NCI-H524 (cell line): ENCODE measurements around the gene CLC.
A peak's percentile ranks its signal among the peaks of the same experiment; 100 is the strongest.
"Not testable (repeated sequence)": the region's sequence is repeated elsewhere in the genome, so short reads cannot be mapped to it uniquely, and the experiment has no call there.

Source experiments
- DNase-seq, 2 experiments: peaks; one replicate each; lab custom pipeline; 2025; lab: John Stamatoyannopoulos, UW

Gene CLC

DNA sequence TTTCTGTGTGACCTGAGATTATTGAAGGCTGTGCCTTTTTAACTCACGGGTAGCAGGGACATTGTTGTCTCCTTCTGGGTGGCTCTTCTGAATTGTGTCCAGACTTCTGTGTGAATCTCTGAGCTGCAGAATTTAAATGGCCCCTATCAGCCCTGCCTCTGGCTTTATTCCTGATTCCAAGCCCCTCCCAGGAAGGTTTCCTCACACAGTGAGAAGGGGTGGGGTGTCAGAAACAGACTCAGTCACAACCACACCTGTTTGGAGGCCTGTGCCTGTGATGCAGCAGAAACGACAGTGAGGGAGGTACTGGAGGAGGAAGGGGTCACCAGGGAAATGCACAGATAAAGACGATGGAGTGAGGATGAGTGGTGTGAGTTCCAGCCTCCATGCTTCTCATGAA is at the start of gene CLC:
Gene CLC (minus strand): TSS at position 139 of the 400 bp plus-strand sequence. CDS start 77 bp downstream, at position 62.
- DNase-seq: no peak

DNA sequence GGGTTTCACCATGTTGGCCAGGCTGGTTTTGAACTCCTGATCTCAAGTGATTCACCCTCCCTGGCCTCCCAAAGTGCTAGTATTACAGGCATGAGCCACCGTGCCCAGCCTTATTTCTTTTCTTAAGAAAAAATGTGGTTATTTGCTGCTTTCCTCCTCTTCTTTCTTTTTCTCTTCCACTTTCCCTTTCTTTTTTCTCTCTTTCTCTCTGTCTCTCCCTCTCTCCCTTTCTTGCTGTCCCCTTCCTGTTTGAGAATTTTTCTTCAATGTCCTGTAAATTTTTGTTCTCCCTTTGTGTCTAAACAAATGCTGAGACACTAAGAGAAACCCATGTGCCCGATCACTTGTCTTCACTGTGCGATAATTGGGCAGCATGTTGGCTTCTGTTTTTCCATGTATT is 43.1 kb upstream of the CLC start:
- DNase-seq: no peak

DNA sequence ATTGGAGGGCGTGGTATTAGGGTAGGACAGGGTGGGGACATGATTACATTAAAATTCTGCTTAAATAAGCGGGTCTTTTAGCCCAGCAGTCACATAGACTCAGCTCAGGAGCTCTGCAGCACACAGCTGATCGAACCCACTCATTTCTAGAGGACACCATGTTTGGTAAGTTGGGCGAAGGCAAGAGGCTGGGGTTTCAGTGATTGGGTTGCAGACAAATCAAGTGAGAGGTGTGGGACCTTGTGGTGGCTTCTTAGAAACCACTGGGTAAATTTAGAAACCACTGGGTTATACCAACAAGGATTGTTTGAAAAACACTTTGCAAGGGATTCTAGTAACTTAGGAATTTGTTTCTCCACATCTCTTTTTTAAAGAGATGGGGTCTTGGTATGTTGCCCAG is 40.9 kb upstream of the CLC start, which contains the start of gene LEUTX:
Gene LEUTX (plus strand): TSS at position 92 of the 400 bp plus-strand sequence. CDS start 67 bp downstream, at position 159.
- DNase-seq: no peak

DNA sequence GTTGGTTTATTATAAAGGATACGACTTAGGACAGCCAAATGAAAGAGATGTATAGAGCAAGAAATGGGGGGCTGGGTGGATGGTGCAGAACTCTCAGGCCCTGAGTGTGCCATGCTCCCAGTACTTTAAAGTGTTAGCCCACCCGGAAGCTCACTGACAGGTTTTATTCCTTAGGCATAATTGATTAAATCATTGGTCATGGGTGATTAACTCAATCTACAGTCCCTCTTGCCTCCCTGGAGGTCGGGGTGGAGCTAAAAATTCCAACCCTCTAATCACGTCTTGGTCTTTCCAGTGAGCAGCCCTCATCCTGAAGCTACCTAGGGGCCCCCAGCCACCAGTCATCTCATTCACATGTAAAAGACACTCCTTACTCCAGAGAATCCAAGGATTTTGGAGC is 31.0 kb upstream of the CLC start:
- DNase-seq: no peak

DNA sequence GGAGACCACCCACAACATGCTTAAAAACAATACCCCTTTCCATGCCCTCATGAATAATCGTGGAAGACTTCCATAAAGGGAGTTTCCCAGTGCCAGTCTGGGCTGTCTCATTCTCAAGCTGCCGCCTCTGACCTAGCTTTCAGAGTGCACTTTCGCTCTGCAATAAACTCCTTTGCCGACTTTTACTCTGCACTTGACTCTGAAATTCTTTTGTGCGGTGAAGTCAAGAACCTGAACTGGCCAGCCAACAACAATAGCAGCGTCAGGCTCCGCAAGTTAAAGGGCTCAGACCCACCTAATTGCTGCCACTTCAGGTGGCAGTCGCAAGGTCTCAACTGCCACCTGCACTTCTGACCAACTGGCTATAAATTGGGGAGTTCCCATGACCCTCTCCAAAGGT is 30.5 kb upstream of the CLC start:
- DNase-seq: no peak

DNA sequence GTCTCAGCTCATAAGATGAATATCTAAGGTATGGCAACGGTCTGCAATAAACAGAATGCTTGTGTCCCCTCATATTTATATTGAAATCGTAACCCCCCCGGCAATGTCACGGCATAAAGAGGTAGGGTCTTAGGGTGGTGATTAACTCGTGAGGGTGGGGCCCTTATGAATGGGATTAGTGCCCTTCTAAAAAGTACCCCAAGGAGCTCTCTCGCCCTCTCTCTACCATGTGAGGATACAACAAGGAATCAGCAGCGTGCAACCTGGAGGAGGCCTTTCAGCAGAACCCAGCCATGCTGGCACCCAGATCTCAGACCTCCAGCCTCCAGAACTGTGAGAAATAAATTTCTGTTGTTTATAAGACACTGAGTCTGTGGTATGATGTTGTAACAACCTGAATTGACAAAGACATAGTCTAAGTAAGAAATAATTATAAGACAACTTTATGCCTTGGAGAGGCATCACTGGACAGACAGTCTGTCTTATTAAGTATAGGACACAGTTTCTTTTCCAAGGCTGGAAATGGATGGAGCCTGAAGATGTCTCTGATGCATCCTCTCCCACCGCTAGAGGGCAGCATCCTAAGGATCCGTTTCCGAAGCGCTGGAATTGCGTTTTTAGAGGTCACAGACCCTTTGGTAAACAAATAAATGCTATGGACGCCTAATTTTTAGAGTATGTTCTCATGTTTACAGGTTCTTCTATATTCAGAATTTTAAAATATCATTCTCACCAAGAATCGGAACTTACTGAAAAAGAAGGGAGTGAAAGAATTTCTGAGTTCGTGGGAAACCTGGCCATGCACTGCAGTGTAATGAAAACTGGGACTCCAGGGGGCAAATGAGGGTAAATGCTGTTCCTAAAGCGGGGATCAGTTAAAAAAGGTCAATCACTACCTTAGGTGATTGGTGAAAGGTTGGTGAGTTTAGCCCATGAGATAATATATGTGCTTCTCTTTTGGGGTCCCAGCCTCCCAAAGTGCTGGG is 27.6 kb upstream of the CLC start:
- DNase-seq: peak; percentile 31 to 63

DNA sequence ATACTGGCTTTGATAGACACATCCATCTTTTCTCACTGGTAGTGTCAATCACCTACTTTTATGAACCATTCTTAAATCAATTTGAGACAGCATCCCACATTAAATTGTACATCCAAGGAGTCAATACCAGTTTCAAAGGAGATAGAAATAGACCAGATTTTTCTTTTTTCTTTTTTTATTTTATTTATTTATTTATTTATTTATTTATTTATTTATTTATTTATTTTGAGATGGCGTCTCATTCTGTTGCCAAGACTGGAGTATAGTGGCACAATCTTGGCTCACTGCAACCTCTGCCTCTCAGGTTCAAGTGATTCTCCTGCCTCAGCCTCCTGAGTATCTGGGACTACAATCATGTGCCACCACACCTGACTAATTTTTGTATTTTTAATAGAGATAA is 24.0 kb upstream of the CLC start:
- DNase-seq: not testable (repeated sequence)

DNA sequence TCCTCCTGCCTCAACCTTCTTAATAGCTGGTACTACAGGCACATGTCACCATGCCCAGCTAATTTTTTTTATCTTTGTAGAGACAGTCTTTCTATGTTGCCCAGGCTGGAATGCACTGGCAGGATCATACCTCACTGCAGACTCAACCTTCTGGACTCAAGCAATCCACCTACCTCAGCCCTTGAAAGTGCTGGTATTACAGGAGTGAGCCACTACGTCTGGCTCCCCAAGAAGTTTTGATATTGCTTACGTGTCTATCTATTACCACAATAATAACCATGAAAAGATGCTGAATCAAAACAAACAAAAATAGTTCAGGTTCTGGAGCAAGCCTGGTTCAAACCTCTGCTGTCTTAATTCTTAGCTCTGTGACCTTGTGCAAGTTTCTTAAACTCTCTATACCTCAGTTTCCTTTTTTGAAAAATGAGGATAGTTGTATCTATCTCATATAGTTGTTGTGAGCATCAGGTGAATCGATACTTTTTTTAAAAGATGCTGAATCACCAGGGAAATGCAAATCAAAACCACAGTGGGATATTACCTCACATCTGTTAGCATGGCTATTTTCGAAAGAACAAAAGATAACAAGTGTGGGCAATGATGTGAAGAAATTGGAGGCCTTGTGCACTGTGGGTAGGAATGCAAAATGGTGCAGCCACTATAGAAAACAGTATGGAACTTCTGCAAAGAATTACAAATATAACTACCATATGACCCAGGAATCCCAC is 21.8 kb upstream of the CLC start:
- DNase-seq: no peak

DNA sequence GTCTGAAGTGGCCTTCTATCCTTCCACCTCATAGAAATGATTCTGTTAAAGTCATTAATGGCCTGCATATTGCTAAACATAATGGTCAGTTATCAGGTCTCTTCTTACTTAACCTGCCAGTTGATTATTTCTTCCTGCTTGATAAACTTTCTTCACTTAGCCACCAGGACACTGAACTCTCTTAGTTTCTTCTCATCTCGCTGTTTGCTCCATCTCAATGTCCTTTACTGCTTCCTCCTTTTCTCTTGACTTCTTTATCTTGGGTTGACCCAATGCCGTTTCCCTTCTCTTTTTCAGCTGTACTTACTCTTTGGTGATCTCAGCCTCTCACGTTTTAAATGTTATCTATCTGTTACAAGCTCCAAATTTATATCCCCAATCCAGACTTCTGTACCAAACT is 17.1 kb upstream of the CLC start:
- DNase-seq: no peak

DNA sequence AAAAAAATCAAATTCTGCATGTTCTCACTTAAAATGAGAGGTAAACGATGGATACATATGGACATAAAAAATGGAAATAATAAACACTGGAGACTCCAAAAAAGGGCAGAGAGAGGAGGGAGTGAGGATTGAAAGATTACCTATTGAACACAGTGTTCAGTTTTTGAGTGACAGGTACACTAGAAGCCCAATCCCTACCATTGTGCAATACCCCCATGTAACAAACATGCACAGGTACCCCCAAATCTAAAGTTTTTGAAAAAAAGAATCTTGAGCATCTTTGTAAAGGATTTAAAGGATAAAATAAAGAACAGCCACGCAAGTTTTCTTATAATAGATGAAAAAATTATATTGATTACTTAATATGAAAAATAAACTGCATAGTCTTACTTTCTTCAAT is 16.7 kb upstream of the CLC start:
- DNase-seq: no peak

DNA sequence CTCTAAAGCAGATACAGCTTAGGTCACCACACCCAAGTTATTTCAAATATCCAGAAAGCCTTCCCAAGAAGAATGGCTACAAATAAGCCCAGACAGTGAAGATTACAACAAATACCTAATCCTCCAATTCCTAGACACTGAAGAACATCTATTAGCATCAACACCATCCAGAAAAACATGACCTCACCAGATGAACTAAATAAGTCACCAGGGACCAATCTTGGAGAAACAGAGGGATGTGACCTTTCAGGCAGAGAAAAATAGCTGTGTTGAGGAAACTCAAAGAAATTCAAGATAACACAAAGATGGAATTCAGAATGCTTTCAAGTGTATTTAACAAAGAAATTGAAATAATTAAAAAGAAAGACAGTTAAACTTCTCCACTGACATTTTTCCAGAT is 15.0 kb upstream of the CLC start:
- no peak for DNase-seq

DNA sequence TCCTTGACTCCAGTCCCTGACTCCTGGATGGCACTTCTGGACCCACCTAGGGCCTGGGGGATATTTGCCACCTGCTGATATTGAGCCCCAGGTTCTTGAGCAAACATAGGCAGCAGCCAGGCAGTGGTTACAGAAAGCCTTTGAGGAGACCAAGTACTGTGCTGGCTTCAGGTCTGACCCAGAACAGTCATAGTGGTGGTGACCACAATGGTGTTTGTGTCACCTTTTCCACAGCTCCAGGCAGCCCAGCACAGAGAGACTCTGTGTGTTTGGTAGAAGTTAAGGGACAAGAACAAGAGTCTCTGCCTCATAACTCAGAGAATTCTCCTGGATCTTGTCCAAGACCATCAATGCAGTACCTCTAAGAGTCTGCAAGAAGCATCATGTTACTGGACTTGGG is 14.6 kb upstream of the CLC start:
- no peak for DNase-seq

DNA sequence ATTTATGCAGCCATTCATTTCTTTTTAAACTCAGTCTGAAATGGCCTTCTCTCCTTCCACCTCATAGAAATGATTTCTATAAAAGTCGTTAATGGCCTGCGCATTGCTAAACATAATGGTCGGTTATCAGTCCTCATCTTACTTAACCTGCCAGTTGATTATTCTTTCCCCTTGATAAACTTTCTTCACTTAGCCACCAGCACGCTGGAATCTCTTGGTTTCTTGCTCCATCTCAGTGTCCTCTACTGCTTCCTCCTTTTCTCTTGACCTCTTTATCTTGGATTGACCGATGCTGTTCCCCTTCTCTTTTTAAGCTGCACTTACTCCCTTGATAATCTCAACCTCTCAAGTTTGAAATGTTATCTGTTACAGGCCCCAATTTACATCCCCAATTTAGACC is 12.2 kb upstream of the CLC start:
- DNase-seq: no peak

DNA sequence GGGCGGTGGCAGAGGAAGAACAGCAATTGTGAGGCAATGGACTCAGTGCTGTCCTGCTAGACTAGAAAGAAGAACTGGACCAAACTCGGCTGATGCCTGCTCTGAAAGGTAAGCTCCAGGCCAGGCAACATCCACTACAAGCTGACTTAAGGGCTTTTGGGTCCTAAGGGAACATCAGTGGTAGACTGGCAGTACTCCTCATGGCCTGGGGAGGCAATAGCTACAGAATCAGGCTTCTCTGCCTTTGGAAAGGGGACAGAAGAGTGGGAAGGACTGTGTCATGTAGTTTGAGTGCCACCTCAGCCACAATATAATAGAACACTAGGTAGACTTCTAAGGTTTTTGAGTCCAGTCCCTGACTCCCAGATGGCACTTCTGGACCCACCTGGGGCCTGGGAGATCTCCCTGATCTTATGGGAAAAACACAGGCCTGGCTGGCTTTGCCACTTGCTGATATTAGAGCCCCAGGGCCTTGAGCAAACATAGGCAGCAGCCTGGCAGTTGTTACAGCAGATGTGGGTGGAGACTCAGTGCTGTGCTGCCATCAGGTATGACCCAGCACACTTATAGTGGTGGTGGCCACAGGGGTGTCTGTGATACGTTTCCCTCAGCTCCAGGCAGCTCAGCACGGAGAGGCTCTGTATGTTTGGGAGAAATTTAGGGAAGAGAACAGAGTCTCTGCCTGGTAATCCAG is 9.2 kb upstream of the CLC start:
- DNase-seq: no peak

DNA sequence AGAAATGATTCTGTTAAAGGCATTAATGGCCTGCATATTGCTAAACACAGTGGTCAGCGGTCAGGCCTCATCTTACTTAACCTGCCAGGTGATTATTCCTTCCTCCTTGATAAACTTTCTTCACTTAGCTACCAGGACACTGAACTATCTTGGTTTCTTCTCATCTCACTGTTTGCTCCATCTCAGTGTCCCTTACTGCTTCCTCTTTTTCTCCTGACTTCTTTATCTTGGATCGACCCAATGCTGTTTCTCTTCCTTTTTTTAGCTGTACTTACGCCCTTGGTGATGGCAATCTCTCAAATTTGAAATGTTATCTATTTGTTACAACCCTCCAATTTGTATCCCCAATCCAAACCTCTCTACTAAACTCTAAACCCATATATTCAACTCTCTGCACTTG is 7.8 kb upstream of the CLC start:
- DNase-seq: no peak

DNA sequence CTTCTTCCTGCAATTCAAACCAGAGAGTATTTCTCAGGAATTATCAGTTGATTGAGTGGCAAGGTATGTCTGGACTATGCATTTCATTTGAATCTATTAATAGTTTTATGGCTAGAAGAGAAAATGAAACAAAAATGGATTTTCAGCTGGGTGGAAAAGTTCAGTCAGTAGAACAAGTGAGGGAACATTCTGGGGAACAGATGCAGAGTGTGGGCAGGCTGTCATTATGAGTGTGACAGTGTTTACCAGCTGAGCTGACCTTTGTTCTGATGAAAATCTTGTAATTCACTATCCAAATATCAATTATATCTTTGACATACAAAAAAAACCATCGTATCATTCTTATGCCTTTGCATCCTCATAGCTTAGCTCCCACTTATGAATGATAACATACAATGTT is 2.6 kb upstream of the CLC start:
- DNase-seq: no peak

DNA sequence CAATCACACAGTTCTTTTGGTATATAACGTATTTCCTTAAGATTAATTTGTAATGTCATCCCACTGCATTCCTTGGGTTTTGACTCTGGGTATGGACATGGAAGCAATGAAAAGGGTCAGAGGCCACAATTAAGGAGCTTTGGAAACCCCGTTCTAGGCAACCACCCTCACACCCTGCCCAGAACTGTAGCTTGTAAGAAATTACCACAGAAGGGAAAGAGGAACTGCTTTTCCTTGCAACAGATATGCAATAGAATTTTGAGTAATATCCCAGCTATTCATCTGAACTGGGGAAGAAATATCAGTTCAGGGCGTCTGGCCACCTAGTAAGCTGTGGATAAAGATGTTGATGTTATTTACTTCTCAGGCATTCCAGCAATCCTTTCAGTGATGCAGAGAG is 985 bp upstream of the CLC start:
- DNase-seq: no peak

DNA sequence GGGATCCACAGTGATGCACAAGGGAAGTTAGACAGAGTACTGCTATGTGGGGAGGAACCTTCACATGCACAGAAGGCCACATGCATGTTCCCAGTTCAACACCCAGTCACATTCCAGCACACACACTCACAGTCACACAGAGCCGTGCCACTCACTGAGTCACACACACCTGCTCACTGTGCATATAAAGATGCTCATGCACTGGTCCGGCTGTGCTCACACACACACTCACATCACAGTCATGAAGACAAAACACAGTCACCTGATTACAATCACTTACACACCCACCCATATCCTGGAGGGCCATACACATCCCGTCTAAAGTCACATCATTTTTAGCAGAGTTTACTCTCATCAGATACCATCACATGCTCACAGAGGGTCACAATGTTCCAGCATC is 478 bp downstream of the CLC start:
- DNase-seq: no peak

DNA sequence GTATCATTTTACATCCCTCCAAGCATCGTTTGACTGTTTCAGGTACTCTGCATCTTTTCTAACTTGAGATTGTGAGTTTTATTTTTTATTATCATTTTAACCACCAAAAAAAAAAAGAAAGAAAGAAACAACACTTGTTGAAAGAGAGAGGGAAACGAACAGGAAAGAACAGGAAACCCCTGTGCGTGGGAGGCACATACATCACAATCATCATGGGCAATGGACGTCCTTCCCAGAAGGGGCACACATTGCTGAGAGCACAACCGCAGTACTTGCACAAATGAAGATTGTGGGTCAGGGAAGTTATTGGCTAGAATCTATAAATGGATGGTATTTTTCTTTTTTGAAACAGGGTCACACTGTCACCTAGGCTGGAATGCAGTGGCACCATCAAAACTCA is 1.7 kb downstream of the CLC start:
- no peak for DNase-seq

DNA sequence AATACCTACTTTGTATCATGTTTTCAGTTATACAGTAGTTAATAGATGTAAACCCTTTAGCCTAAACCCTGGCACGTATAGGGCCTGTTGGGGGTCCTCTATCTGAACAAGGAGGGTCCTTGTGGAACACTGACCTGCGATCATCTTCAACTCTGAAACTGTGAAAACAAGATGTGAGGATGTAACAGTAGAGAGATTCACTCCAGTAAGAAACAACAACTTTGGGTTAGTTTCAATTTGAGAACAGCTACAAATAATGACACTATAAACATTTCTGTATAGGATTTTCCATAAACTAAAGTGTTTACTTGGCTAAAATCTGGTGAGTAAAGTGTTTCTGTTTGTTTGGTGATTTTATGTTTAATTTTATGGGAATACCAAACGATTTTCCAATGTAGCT is 2.1 kb downstream of the CLC start:
- no peak for DNase-seq

DNA sequence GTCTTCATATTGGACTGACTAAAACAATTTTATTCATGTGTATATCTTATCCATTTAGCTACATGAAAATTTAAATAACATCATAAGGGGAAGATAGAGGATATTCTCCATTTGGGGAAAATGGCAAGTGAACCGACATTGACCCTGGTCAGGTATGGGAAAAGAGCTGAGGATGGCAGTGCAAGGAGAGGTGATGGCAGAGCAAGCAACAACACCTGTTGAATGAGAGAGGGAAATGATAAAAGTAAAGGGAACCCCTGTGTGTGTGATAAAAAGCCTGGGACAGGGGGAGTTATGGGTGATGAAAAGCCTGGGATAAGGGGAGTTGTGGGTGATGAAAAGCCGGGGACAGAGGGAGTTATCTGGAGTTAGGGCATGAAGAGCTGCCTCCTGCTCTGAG is 4.0 kb downstream of the CLC start:
- DNase-seq: no peak

DNA sequence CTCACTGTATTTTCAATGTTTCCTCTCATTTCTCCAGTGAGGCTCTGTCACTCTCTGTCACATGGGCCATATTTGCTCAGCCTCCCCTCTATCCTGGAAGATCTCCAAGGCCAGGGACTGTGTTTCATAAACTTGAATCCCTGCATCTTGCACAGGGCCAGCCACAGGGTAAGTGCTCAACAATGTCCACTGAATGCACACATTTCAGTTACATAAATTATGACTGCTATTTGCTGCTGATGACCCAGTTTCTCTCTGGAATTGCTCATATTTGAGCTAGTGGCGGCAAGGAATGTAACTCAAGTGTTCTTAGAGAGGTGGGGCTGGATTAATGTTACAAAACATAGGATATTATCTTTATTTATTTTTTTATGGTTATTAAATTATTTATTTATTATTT is 6.1 kb downstream of the CLC start:
- no peak for DNase-seq

DNA sequence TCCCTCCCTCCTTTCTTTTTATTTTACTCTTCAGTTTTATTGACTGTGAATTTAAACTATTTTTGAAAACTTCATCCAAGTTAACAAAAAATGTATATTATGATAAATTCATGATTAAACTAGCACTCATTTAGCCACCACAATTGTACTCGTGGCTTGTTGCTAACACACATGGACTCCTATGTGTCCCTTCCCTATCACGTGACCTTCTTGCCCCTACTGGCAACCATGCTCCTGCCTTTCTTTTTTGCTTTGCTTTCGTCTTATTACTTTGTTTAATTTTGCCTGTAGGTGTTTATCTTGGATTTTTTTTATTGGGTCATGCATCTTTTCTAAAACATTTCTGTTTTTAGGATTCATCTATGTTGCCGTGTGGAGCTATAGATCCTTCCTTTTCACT is 8.2 kb downstream of the CLC start:
- DNase-seq: no peak
